ENCODE results near the gene DPH7.

GRCh38 chr9:137534256-137535119, 44.2 kb downstream of the DPH7 start:
- TF ChIP-seq CTCF (conservative IDR thresholded peaks at IDR 0.05; ENCODE audit: low read length) = peak; percentile 76
- TF ChIP-seq EZH2phosphoT487 (IDR thresholded peaks at IDR 0.05; ENCODE audit: borderline replicate concordance) = no peak
